ENCODE measurements around the gene BAHD1.
"Not testable (repeated sequence)": the region's sequence is repeated elsewhere in the genome, so short reads cannot be mapped to it uniquely, and the experiment has no call there.

The BAHD1 gene

DNA sequence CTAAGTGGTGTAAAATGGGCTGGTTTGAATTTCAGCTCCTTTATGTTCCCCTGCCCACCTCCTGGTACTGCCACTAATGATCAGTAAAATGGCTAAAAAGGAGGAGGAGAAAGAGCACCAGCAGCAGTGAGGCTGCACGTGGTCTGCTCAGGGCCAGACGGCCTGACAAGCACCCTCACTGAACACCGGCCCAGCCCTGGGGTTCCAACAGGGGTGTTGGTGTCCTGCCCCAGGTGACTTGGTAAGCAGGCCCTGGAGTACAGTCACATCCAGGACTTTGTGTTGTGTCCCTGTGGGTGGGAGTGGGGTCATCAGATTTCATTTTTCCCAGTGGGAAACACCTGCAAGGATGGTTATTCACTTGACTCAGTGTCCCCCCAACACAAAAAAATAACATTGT, 5.4 kb downstream of the BAHD1 start:
- no peak for DNase-seq

DNA sequence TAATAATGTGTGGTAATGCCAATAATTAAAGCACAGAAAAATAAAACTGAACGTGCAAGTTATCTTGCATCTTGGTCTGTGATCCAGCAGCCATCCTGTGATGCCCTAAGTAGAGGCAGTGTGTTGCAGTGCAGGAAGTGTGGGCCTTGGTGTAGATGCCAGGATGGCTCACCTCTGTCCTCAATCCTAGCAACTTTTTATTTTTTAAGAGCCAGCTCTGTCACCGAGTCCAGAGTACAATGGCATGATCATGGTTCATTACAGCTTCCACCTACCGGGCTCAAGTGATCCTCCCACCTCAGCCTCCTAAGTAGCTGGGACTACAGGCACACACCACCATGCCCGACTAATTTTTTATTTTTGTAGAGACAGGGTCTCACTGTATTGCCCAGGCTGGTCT, 7.6 kb downstream of the BAHD1 start:
- no peak for DNase-seq

DNA sequence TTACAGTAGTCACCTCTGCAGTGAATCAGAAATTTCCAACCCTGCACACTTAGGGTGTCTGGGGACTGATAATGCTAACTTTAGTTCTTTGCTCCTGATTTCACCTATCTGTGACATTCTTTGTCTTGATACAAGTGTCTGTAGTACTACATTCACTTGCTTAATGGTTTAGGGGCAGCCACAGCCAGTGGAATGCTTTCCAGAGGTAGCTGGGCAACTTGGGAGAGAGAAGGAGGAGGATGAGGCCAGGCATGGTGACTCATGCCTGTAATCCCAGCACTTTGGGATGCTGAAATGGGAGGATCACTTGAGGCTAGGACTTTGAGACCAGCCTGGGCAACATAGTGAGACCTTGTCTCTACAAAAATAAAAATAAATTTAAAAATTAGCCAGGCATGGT, 8.5 kb downstream of the BAHD1 start:
- no peak for DNase-seq

DNA sequence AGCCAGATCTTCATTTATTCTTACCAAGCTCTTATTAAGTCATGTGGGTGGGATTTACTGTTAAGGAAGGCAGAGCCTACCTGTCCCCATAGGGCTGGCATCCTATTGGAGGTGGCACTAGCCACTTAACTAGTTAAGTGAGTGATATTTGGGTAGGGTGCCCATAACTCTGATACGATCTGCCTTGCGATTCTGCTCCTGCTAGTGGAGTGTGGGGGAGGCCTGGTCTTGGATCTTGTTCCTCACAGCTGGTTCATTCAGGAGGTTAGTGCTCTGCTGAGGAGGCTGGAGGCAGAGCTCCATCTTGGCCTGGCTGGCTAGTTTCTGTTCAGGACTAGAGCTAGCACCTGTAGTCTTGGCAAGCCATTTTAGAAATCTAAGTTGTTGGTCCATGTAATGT, 9.3 kb downstream of the BAHD1 start:
- no peak for DNase-seq

DNA sequence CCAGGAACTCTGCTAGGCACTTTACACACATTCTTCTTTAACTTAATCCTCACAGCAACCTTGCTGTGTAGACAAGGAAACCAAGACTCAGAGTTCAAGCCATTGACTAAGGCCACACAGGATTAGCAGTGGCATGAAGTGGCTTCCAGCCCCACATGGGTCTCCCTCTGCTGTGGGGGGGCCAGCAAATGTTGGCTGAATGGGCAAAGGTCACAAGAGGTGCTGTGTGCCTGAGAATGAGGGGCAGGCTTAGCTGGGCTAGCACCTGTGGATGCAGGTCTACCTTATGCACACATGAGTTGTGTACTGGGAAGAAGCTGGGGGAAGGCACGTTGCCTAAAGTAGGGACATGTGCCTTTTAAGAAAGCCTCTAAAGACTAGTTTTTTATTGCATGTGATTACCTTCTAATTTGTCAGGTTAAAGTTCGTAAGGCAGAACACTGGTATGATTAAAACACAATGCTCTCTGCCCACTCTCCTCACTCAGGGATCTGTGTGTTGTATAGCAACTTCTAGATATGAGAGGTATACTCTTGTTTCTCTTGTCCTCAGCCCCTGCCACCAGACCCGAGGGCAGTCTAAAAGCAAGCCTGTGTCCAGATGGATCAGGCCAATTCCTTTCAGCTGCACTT, 10.9 kb downstream of the BAHD1 start:
- DNase-seq: no peak

DNA sequence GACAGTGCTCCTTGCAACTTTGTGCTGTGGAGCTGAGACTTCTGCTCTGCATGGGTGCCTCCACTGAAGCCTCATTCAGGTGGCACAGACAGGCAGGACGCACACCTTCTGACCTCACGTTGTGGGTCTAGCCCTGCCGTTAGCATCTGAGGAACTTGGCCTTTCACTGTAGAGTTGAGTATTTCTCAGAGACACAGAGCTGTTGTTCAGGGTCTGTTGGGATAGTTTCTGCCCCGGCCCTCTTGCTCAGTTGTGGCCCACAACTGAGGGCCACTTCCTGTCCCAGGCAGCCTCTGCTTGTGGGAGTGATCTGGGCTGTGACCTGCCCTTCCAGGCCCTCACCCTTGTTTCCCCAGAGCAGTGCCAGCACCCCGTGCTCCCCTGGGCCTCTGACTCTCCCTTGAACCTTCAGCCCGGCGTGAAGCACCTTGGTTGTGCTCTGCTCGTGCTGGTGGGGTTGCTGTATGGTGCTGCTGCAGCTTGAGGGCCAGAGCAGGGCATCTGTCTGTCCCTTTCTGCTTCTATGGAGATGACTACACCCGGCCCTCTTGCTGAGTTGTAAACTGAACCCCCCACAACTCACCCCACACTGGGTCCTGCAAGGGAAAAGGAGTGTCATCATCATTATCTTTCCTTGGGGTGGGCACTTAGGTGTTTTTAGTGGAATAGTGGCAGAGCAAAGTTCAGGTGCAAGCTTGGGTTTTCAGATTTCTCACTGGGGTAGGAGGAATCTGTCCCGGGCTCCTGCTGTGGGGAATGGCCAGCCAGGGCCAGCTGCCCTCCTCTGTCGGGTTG, 11.7 kb downstream of the BAHD1 start:
- no peak for DNase-seq

DNA sequence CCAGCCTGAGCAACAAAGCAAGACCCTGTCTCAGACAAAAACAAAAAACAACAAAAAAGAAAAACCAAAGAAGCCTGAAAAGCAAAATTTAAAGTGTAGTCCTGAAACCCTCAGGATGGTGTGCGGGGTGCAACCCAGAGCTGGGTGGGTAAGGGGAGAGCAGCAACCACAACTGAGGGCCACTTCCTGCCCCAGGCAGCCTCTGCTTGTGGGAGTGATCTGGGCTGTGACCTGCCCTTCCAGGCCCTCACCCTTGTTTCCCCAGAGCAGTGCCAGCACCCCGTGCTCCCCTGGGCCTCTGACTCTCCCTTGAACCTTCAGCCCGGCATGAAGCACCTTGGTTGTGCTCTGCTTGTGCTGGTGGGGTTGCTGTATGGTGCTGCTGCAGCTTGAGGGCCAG, 13.2 kb downstream of the BAHD1 start:
- DNase-seq: not testable (repeated sequence)

DNA sequence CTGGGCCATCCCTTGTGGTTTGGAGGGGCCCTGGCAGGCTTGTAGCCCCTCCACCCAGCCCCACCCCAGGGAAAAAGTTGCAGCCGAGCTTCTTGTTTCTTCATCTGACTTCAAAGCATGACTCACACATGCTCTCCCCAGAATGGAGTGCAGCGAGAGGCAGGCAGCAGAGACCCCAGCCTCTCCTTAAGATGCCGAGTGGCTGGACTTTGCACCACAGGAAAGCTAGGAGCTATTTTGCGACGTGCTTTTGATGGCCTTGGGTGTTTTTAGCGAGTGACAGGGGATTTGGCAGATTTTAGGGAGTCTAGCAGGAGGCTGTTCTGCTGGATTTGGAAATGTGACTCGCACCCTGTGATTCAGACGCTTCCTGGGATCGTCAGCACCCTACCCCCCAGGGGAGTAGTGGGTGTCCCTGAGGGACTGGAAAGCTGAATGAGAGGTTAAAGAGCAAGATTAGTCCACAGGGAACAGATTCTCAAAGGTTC, 14.2 kb downstream of the BAHD1 start:
- DNase-seq: no peak

DNA sequence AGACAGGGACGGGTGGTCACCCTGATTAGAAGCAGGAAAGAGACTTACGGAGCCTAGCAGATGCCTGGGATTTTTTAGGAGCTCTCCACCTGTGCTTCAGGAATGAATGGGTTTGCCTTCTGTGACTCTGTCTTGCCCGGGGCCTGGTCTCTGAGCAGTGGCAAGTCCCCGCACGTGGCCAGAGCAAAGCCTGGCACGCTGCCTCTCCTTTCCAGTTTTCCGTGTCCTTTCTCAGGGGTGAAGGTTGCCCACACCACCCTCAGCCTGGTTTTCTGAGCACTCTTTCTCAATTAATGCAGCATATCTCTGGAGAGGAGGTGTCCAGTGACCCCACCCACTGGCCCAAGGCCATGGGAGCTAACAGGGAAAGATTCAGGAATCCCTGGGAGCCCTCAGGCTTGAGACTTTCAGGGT, 15.6 kb downstream of the BAHD1 start:
- DNase-seq: no peak

DNA sequence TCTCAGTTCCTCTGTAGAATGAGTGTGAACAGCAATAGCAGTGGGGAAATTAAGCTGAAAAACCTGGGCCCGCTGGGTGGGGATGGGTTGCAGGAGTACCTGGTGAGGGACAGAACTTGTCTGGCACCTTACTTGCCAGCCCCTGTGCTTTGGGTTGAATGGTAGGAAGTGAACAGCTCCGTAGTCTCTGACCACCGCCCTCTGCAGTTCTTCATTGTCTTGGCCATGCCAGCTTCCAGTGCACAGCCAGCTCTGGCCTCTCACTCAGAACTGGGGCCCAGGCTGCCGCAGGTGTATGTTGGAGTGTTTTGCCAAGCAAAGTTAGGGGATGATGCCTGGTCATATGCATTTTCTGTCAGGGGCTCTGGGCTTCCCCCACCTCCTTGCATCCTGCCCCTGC, 16.0 kb downstream of the BAHD1 start:
- no peak for DNase-seq

DNA sequence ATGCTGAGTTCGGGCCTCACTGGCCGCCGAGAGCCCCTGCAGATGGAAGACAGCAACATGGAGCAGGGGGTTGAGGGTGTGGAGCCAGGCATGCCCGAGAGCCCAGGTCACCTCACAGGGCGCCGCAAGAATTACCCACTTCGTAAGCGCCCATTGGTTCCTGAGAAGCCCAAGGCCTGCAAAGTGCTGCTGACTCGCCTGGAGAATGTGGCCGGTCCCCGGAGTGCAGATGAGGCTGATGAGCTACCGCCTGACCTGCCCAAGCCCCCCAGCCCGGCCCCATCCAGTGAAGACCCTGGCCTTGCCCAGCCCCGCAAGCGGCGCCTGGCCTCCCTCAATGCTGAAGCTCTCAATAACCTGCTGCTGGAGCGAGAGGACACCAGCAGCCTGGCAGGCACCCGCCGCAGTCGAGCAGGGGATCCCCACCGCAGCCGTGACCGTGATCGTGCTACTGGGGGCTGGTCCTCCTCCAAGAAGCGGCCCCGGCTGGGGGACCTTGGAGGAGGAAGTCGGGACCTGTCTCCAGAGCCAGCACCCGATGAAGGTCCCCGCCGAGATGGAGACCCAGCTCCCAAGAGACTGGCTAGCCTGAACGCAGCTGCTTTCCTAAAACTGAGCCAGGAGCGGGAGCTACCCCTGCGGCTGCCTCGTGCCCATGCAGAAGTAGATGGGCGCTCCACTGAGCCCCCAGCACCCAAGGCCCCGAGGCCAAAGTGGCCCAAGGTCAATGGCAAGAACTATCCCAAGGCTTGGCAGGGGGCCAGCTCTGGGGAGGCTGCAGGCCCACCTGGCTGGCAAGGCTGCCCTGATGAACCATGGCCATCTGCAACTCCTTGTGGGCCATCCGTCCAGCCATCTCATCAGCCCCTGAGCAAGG, 18.0 kb downstream of the BAHD1 start:
- no peak for DNase-seq

DNA sequence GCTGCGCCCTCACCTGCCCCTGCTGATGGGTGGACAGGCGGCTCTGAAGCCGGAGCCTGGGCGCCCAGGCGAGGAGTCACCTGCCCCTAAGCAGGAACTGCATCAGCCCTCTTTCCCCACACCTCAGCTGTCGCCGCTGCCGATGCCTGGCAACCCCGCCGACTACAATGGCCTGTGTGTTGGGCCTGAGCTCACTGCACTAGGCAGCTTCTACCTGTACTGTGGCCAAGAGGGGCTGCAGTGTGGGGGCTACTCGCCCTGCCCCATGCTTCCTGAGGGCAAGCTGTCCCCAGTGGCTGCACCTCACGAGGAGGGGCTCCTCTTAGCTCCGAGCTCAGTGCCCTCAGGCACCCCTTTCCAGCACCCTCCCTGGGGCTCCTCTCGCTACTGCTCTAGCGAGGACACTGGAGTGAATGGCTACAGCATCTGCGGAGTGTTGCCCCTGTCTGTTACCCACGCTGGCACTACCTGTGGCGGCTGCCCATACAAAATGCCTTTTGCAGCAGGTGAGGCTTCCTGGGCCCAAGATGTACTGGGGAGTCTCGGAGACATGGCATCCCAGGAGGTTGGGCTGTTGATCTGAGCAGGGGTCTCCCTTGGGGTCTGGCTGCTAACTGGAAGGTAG, 18.8 kb downstream of the BAHD1 start:
- DNase-seq: no peak

DNA sequence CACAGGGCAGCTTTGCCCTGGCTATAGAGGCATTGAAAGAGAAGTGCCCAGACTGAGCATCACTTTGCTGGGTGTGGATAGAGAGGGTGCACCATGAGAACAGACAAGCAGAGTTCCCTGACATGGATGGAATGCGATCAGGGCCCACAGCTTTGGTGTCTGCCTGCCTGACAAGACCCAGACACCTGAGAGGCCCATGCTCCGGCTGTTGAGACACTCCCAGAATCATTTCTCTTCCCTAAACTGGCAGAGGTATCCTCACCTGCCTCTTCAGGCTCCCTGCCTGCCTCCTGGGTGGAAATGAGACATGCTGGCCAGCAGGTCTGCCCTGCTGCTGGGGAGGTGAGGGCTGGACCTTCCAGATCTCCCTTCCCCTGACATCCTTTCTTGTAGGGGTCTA, 19.7 kb downstream of the BAHD1 start:
- DNase-seq: no peak

DNA sequence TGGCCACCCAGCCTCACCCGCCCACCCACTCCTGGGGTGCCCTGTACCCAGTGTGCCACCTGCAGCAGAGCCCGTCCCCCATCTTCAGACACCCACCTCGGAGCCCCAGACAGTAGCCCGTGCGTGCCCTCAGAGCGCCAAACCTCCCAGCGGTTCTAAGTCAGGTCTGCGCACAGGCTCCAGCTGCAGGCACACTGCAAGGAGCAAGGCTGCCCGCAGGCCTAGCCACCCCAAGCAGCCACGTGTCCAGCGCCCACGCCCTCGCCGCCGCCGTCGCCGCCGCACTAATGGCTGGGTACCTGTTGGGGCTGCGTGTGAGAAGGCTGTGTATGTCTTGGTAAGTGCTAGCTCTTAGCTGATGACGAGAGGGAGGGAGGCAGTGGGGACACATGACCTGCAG, 21.2 kb downstream of the BAHD1 start:
- DNase-seq: no peak

DNA sequence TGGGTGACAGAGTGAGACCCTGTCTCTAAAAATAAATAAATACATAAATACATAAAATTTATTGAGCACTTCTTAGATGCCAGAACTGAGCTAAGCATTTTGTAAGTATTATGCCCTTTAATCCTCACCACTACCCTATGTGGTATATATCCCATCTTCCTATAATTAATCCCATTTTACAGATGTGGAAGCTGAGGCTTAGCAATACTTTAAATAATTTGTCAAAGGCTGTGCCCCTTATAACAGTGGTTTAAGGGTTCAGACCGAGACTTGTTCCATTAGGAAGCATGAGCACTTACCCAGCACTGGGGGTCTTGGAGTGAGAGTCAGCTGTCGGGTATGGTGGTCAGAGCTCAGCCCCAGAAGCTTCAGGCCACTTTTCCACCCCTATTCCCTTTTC, 22.5 kb downstream of the BAHD1 start:
- no peak for DNase-seq

DNA sequence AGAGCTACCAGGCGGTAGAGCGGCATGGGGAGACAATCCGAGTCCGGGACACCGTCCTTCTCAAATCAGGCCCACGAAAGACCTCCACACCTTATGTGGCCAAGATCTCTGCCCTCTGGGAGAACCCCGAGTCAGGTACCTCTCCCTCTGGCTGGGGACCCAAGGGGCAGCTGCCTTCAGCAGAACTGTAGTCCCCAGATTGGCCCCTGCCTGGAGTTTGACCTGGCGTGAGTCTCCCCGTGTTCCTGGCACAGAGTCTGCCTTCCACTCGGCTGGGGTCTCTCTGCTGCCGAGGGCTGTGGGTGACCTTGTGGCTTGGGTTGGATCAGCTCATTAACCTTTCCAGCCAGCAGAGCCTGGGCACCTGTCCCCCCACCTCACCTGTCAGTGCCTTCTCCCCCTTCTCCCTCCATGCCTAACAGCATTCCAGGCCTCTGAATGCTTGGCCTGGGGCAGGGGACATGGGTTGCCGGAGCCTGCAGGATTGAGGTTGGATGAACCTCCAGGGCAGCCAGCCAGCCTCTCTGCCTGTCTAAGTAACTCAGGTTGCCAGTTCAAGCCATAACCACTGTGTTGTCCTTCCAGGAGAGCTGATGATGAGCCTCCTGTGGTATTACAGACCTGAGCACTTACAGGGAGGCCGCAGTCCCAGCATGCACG, 23.3 kb downstream of the BAHD1 start:
- no peak for DNase-seq

DNA sequence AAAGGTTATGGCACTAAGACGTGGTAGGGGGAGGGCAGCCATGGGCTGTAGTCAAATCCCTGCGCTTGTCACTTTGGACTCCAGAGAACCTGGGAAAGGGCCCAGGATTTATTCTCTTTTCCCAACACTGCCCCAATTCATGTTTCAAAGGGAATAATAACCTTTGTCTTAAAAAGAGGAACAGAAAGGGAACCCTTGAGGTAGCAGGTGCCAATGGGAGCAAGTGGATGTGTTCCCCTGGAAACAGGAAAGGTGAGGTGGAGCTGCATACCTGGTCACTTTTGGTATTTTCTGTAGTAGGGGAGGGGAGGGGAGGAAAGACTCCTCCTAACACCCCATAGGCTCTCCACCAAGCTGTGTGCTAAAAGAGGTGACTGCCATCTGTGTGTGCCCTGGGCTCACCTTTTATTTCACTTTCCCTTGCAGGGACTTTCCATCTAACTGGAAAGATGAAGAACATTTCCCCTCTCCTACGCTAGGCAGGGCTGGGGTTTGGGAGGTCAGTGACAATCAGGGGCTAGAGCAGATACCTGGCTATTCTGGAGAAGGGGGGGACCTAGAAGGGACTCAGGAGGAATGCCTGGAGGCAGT, 23.9 kb downstream of the BAHD1 start:
- DNase-seq: peak; percentile 6

DNA sequence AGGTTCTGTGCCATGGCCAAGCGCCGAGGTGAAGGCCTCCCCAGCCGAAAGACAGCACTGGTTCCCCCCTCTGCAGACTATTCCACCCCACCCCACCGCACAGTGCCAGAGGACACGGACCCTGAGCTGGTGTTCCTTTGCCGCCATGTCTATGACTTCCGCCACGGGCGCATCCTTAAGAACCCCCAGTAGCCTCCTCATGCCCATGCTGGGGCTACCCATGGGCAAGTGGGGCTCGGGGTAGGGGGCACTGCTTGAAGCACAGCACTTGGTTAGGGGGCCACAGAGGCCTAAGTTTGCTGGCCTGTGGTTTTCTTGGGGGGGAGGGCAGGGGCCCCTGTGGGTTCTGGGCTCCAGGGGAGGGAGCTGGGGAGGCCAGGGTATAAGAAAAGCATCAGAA, 25.2 kb downstream of the BAHD1 start:
- no peak for DNase-seq

DNA sequence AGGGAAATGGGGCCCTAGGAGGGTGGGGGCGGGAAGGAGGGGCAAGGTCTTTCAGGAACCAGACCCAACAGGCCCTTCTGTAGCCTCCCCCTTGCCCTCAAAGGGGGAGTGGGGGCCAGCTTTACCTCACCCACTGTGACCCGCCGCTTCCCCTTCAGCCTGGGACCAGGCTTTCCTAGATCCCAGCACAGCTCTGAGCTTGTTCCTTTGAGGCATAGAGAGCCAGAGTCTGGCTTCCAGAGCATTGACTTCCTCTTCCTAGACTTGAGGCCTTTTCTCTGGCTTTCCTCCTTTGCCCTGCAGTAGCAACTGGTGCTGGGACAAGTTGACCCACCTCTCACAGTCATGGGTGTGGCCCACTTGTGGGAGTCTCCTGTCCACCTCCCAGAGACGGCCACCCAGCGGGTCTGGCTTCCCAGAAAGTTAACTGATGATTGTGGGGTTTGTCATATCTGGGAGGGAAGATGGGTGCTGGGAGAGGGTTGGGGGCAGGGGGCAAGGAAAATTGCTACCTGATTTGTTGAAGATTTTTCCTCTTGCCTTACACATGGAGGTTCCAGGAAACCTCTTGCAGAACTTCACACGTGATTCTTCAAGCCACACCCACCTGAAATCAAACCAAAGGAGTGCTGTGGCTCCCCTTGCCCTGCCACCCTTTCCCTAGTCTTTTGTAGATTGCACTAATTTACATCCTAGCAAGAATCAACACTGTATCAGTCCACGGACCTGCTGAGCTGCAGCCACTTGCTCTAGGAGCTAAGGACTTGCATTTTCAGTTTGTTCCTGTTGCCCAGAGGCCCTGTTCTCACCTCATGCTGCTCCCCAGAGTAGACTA, 25.9 kb downstream of the BAHD1 start:
- no peak for DNase-seq

DNA sequence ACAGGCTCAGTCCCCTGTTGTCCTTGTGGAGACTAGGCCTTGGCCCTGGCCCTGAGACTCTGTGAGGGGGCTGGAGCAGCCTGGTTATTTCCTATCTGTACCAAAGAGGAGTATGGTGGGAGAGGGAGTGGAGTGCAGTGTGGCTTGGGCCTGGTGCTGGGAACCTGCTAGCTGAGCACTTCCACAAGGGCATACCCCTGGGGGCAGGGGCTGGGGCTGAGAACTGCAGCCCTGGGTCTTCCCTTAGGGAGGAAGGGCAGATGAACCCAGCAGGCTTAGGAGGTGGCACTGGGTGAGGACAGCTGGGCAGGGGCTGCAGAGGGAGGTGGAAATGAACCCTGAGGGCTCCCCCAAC, 26.5 kb downstream of the BAHD1 start:
- DNase-seq: no peak

DNA sequence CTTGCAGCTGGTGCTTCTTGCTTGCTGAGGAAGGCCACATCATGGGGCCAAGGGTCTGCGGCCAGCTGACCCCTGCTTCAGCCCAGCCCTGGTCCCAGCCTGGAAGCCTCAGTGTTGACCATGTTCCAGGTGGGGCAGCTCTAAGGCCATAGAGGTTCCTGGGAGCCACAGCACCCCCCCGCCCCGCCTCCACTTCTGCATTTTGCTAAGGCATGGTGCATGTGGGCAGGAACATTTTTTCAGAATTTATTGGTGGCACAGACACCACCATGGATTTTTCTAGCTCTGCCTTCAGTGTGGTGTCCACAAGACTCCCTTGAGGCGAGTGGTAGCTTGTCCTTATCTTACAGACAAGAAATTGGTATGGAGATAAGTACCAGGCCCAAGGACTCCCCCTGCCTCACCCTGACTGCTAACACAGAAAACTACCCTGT, 28.2 kb downstream of the BAHD1 start:
- DNase-seq: no peak
